ENCODE data around the gene ACSS3.
"Not testable (repeated sequence)": the region's sequence is repeated elsewhere in the genome, so short reads cannot be mapped to it uniquely, and the experiment has no call there.

Gene ACSS3

DNA sequence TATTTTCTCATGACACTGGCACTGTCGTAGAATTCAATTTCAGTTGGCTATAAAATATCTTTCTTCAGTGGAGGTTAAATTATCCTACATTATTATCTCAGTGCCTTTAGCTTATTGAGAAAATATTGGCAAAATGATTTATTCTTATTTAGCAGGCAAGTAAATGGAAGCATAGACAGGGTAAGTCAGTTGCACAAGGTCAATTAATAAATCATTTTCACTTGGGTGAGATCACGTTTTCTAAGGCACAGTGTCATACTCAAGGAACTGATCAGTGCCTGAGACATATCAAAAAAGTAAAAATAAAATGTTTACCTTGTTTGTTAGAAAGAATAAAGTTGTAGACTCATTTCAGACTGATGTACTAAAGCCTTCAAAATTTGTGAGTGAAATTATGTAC, 95.0 kb downstream of the ACSS3 start:
- DNase-seq = no peak

DNA sequence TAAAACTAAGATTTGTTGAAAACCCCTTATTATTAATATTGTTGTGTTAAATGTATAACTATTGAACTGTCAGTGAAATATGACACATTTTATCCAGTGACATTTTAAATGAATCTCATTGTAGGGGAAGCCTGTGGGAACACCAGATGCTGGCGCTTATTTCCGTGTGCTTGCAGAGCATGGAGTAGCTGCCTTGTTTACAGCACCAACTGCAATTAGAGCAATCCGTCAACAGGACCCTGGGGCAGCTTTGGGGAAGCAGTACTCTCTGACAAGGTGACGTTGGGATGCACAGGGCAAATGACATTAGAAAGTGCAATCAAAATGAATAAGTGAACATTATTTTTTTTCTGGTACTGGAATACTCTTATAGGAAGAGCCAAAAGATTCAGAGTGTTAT, 96.8 kb downstream of the ACSS3 start:
- no peak for DNase-seq

DNA sequence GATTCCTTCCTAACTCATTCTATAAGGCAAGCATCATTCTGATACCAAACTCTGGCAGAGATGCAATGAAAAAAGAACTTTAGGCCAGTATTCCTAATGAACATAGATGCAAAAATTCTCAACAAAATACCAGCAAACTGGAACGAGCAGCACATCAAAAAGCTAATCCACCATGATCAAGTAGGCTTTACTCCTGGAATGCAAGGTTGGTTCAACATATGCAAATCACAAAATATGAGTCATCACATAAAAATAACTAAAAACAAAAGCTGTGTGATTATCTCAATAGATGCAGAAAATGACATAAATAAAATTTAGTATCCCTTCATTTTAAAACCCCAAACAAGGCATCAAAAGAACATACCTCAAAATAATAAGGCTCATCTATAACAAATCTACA, 98.9 kb downstream of the ACSS3 start:
- no peak for DNase-seq

DNA sequence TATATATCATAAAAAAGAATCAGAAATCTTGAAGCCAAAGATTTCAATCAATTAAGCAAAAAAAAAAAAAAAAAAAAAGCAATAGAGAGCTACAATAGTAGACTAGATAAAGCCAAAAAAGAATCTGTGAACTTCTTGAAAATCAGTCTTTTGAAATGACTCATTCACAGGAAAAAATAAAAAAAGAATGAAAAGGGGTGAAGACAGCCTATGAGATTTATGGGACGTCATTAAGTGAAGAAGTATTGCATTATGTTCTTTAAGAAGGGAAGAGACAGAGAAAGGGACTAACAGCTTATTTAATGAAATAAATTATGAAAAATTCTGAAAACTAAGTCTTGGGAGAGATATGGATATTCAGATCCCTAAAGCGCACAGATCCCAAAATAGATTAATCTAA, 103.8 kb downstream of the ACSS3 start:
- DNase-seq = no peak

DNA sequence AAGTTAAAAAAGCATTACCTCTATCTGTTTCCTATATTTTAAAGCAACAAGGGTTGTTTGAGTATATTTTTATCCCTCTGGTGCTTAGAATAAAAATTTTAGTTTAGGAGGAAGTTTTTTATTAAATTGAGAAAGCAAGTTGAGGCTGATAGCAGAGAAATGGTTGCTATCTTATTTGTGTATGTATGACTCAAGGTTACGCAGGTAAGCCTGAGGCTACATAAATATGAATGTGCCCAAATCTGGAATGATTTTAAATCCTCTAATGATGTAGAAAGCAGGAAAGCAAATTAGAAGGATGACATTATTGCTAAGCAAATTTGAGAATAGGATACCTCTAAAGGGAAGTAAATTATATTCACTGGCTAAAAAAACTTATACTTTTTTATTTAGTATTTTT, 109.8 kb downstream of the ACSS3 start:
- DNase-seq = no peak

DNA sequence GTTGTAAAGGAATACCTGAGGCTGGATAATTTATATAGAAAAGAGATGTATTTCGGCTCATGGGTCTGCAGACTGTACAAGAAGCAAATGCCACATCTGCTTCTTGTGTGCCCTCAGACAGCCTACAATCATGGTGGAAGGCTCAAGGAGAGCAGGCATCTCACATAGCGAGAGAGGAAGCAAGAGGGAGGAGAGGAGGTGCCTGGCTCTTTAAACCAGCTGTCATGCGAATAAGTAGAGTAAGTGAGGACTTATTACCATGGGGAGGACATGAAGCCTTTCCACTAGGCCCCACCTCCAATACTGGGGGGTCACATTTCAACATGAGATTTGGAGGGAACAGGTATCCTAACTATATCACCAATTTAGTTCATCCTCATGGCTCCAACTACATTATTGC, 118.7 kb downstream of the ACSS3 start:
- DNase-seq = no peak

DNA sequence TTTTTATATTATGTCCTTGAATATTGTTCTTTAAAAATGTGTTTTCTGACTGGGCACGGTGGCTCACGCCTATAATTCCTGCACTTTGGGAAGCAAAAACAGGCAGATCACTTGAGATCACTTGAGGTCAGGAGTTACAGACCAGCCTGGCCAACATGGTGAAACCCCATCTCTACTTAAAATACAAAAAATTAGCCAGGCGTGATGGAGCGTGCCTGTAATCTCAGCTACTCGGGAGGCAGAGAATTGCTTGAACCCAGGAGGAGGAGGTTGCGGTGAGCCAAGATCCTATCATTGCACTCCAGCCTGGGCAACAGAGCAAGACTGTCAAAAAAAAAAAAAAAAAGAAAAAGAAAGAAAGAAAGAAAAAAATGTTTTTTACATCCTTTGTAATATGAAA, 122.7 kb downstream of the ACSS3 start:
- not testable (repeated sequence) for DNase-seq

DNA sequence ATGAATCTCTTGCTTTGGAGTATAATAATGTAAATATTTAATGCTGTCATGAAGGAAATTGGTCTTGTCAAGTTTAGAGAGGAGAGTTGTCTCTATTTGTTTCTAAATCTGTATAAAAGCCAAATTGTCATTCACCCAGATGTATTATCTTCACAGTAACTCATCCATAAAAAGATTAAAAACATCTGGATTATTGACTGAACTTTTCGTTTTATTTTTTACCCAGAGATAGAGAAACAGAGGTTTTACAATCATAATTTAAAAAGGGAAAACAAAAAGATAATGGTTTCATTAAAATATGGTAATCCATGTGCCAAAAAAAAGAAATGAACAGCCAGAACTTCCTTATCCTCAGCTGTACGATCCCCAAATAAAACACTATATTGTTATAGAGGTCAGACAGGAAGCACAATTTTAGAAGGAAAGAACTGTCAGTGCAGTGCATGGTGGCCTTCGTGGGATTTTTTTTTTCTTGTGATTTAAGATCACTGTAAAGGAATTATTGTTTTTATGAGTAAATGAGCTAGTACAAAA, 125.9 kb downstream of the ACSS3 start:
- no peak for DNase-seq

DNA sequence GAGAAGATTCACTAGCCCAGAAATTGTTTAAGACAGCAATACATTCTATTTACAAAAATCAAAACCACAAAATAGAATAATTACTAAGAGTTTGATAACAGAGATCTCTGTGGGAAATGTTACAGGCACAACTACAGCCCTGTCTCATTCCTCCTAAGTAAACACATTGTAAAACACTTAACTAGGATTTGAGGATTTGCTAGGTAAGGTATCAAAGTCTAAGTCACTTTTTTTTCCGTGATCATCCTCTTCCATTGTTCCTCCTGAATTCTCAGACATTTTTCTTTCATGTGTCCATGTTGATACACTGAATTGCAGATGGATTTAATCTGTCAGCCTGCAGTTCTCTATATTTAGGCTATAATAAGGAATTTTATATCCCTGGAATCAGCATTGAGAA, 127.5 kb downstream of the ACSS3 start:
- no peak for DNase-seq

DNA sequence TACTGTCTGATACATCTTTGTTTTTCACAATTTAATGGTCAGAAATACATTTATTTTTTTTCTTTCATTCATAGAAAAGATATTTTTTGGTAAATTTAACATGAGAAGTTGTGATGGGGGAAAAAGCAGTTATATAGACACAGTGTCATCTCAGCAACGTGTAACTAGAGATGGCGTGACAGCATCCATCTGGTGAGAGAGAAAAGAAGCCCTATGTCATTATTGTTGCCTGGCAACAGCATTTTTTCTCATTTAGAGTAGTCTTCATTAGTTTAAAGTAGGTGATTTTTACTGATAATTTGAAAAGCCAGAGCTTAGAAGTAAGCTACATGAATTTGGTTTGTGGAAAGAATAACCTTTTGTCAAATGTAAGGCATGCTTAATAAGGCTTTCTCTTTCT, 128.6 kb downstream of the ACSS3 start:
- DNase-seq = no peak

DNA sequence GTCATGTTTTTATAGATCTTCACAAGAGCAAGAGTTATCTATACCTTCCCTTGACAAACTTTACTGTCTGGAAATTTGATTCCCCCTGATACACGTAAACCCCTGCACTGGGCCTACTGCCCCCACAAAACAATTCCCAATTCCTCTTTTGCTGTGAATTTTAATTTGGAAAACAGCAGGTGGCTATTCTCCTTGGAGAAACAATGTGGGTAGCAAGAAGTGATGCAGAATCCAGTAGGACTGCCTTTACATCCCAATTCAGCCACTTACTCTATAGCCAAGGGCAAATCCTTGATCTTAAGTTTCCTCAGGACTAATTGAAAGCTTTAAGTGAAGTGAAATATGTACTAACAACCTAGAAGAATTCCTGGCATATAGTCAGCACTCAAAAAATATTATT, 129.3 kb downstream of the ACSS3 start:
- DNase-seq = no peak

DNA sequence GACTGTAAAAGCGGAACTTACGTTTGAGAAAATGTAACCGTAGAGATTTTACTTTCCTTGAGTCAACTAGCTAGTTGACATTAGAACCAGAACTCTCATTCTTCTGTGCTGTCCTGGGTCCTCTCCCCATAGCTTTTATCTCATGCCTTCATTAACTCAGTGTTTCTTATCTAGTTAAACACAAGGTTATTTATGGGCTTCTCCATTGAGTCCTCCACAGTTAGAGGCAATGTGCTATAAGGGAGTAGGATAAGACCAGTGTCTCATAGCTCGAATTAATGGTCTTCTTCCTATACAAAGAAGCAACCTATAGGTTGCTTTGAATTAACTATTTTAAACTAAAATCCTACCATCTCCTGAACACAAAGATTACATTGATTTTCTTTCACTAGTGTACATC, 129.8 kb downstream of the ACSS3 start:
- no peak for DNase-seq

DNA sequence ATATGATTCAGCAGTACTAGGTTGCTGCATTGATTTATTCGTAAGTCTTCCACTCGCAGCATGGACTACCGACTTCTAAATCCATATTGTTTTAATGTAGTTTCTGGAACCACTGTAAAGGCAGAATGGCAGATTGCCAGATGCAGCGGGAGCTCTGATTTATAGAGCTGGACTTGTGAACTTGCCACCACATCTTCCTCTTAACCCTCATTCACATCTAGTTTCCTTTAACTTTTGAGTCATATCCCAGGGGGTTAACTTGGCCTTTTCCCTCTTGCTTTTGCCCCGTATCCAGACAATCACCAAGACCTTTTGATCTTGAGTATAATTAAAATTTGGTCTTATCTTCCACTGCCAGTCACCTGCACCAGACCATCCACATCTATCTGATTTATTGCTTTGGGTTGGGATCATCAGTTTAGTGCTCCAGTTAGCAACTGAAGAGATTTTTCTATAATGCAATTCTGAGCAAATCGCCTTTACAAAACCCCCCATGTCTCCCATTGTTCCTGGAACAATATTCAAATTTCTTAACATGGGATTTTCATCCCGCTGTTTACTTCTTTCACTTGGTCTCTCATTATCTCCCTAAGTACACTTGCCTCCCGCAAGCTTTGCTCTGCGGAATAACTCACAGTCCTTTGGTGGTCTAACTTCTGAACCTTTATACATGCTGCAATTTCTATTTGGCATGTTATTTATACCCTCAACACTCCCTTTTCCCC, 130.5 kb downstream of the ACSS3 start:
- no peak for DNase-seq

DNA sequence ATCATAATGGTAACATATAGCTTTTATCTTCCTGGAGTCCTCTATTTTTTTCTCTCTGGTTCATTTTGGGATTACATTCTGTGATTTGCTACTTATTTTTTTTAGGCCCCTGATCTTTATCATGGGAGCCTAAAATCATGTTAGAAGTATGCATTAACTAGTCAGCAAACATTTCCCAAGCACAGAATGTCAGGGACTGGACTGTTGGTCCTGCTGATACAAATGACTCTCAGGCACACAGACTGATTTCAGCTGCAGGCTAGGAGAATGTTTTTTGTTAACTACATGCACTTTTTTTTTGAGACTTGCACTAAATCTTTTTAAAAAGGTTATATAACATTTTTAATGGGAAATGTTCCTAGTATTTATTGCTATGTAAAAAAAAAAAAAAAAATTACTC, 131.1 kb downstream of the ACSS3 start:
- DNase-seq = no peak

DNA sequence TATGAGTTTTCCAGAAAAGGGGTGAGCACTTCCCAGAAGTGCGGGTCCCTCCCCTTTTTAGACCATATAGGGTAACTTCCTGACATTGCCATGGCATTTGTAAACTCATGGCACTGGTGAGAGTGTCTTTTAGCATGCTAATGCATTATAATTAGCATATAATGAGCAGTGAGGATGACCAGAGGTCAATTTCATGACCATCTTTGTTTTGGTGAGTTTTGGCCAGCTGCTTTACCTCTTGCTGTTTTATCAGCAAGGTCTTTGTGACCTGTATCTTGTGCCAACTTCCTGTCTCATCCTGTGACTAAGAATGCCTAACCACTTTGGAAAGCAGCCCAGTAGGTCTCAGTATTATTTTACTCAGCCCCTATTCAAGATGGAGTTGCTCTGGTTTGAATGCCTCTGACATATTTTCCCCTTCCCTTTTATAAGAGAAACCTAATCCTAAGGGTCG, 131.9 kb downstream of the ACSS3 start:
- DNase-seq = not testable (repeated sequence)

DNA sequence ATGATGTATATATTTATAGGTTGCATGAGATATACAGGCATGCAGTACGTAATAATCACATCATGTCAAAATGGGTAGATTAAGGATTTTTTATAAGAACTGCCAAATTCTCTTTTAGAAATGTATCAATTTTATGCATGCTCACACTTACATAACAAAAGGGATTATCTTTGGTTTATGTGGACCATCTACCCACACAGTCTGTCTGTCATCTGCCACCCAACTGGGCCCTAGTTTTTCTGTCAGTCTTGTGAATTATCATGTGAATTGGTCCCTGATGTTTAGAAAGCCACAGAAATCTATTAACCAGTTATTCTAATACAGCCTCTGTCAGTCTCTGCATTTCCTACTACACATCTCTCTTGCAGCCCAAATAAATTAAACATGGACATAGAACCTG, 133.4 kb downstream of the ACSS3 start:
- no peak for DNase-seq

DNA sequence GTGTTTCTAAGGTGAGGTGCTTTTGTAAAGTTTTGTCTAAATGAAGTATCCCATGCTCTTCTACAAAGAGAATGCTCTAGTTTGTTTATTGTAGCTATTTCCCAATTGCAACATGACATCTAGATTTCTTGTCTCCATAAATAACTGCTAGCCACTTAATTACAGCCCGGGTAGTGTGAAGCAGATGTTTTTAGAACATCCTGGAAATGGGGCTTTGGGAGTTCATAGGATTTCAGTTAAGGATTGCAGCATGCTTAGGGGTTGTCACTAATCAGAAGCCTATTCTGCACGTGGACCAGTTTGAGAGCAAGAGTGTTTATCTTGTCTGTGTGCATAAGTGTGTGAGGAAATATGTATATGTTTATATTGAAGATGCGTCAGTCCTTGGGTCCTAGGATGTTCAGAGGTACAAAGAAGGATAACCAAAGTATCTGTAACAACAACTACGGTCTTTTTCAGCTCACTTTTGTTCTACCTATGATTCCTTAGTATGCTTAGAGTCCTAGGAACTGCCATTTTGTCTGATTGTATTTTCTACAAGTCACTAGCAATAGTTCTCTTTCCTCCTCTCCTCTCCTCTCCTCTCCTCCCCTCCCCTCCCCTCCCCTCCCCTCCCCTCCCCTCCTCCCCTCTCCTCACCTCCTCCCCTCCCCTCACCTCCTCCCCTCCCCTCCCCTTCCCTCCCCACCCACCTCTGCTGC, 135.3 kb downstream of the ACSS3 start:
- DNase-seq = no peak

DNA sequence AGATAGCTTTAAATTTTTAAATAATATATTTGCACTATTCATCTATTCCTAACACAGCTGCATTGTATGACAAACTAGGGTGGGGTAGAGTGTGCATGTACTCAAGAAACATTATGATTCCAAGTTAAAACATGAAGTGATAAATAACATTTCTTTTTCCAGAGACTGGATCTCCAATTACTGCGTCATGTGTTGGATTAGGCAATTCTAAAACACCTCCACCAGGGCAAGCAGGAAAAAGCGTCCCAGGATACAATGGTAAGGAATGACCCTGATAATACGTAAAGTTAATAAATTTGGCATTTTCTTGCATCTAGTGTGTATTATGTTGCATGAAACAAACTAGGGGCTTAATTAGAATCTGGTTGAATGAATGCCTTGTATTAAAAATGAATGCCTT, 138.9 kb downstream of the ACSS3 start:
- no peak for DNase-seq

DNA sequence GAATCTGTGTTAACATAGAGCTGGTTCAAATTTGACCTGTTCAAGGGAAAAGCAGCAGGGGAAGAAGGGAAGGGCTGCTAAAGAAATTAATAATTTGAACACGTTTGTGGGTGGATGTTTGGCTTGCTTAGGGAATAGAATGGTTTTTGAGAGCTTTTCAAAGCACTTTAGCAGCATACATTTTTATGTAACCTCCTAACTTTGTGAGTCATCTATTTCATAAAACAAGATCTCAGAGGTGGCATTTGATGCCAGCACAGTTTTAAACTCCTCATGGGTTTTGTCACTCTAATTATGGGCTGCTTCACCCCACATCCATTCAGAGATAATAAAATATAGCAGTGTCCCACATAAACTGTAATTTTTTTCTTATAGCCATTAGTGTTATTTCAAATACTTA, 143.8 kb downstream of the ACSS3 start:
- DNase-seq = no peak

DNA sequence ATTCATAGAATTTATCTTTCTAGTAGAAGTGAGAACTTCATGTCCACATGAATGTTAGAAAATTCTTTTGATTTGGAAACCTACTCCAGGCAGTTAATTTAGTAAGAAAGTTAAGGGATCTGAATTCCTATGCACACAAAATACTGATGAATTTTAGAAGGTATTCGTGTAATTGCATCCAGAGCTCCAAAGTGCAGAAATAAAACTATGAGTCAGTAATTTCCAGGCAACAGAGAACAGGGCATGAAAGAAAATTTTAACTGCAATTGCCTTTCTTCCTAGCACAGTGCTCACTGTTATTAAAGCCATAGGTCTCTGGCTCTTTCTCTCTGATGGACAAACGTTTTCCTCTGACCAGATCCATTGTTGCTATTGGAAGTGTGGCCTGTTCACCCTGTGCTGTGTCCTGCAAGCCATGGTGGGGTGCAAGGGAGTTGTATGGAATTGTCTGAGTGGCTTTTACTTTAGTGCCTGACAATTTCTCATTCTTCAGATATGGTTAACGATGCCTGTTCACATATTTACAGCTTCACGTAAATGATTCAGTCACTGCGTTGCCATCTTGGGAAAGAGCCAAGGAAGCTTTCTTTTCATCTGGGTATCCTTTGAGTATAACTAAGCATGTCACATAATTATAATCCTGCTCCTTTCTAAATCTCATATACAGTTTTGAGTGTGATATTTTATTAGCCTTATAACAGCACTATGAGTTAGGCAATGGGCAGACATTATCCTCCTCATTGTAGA, 145.1 kb downstream of the ACSS3 start:
- DNase-seq = no peak

DNA sequence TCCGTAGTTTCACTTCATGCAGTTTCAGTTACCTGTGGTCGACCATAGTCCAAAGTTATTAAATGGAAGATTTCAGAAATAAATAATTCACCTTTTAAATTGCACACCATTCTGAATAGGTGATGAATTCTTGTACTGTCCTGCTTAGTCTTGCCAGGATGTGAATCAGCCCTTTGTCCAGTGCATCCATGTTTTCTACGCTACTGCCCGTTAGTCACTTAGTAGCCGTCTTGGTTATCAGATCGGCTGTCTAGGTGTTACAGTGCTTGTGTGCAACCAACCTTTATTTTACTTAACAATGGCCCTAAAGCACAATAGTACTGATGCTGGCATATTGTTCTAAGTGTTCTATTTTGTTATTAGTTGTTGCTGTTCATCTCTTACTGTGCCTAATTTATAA, 146.7 kb downstream of the ACSS3 start:
- DNase-seq = no peak

DNA sequence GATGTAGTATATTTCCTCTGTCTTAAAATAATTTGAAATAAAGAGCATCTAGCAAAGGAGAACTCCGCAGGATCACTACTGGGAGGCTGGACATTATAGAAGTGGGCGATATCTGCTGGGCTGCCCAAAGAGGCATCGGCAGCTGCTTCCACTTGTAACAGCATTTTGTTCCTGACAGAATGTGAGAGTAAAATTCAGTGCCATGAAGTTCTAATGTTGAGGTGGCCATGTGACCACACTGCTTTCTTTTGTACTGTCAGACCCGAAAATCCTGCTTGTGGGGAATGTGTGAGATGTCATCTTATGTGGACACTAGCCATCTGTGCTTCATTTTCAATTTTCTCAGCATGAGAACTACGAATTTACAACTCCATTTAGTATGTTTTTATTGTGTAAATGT, 151.9 kb downstream of the ACSS3 start:
- no peak for DNase-seq

DNA sequence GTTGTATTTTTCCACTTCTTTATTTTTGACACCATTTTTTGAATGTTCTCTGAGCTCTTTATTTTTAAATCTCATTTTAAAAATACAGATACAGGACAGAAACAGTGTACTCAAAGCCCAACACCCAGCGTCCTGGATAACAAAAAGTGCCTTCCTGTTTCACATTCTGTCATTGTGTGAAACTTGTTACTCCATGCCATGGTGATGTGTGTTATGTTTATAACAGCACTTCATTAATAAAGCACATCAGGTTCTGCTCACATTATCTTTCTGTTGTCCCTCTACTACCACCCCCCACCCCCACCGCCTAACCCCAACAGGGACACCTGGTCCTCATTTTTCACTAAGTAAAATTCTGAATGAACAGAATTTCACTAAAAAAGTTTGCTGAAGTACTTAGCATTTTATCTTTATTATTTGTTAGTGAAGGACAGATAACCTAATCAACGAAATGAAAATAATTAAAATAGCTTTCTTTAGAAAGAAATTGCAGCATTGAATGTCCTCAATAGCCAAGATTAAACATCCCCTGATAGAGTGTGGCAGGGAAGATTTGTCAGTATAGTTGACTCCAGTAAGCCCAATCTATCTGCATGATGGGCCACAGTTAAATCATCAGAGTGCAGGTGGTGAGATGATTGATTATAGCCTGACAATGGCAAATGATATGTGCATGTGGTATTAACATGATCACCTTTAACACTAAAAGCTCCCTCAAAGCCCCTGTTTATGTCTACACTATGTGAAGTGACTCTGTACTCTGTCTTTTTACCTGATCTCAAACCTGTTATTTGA, 153.9 kb downstream of the ACSS3 start:
- DNase-seq = no peak

Measured in DMS 273 treated with DMSO at 0.1 percent for 48 hours (cell line).